Measurements from ENCODE around the gene POLR3B. TPM values are rescaled to one million over a fixed set of nuclear protein-coding genes. Genes with fewer than 3 reads are reported as not detected.
A peak's percentile ranks its signal among the peaks of the same experiment; 100 is the strongest.

POLR3B gene
- total and polyA plus RNA-seq, 9 of the 15 experiments (the other 6 are each of a cell fraction or from before 2014, with no cell fraction given), result 7.6 to 17.9 (median 14.4) TPM

GRCh38 chr12:106358396-106359241, 1.1 kb downstream of the POLR3B start (continued):
- TF ChIP-seq U2AF1 (optimal IDR thresholded peaks at IDR 0.05; ENCODE audit: low read depth, low read length) (no peak), ZFP36 (IDR thresholded peaks at IDR 0.05; ENCODE audit: low read depth, low read length, partially characterized antibody) (no peak), ZNF75A (CRISPR knock-in tag; IDR thresholded peaks at IDR 0.05) (no peak), ZNF140 (CRISPR knock-in tag; IDR thresholded peaks at IDR 0.05) (no peak), LARP7 (IDR thresholded peaks at IDR 0.05) (no peak), PHTF2 (CRISPR knock-in tag; IDR thresholded peaks at IDR 0.05) (no peak), EP300 (IDR thresholded peaks at IDR 0.05; ENCODE audit: low read length) (peak; percentile 88), ZNF668 (CRISPR knock-in tag; IDR thresholded peaks at IDR 0.05) (no peak), ZBED1 (IDR thresholded peaks at IDR 0.05) (peak; percentile 67; the same call in 1 of the 2 replicates), TEAD1 (CRISPR knock-in tag; IDR thresholded peaks at IDR 0.05) (peak in 1 of 2 experiments; percentile 81; a peak in 2 of 4 replicates), SMARCC2 (IDR thresholded peaks at IDR 0.05; ENCODE audit: low read depth) (peak; percentile 93), HDGF (IDR thresholded peaks at IDR 0.05) (no peak)
- TF ChIP-seq, protein P1, sequence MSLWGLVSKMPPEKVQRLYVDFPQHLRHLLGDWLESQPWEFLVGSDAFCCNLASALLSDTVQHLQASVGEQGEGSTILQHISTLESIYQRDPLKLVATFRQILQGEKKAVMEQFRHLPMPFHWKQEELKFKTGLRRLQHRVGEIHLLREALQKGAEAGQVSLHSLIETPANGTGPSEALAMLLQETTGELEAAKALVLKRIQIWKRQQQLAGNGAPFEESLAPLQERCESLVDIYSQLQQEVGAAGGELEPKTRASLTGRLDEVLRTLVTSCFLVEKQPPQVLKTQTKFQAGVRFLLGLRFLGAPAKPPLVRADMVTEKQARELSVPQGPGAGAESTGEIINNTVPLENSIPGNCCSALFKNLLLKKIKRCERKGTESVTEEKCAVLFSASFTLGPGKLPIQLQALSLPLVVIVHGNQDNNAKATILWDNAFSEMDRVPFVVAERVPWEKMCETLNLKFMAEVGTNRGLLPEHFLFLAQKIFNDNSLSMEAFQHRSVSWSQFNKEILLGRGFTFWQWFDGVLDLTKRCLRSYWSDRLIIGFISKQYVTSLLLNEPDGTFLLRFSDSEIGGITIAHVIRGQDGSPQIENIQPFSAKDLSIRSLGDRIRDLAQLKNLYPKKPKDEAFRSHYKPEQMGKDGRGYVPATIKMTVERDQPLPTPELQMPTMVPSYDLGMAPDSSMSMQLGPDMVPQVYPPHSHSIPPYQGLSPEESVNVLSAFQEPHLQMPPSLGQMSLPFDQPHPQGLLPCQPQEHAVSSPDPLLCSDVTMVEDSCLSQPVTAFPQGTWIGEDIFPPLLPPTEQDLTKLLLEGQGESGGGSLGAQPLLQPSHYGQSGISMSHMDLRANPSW (CRISPR knock-in tag; IDR thresholded peaks at IDR 0.05), result no peak
- TF ChIP-seq, protein P2, sequence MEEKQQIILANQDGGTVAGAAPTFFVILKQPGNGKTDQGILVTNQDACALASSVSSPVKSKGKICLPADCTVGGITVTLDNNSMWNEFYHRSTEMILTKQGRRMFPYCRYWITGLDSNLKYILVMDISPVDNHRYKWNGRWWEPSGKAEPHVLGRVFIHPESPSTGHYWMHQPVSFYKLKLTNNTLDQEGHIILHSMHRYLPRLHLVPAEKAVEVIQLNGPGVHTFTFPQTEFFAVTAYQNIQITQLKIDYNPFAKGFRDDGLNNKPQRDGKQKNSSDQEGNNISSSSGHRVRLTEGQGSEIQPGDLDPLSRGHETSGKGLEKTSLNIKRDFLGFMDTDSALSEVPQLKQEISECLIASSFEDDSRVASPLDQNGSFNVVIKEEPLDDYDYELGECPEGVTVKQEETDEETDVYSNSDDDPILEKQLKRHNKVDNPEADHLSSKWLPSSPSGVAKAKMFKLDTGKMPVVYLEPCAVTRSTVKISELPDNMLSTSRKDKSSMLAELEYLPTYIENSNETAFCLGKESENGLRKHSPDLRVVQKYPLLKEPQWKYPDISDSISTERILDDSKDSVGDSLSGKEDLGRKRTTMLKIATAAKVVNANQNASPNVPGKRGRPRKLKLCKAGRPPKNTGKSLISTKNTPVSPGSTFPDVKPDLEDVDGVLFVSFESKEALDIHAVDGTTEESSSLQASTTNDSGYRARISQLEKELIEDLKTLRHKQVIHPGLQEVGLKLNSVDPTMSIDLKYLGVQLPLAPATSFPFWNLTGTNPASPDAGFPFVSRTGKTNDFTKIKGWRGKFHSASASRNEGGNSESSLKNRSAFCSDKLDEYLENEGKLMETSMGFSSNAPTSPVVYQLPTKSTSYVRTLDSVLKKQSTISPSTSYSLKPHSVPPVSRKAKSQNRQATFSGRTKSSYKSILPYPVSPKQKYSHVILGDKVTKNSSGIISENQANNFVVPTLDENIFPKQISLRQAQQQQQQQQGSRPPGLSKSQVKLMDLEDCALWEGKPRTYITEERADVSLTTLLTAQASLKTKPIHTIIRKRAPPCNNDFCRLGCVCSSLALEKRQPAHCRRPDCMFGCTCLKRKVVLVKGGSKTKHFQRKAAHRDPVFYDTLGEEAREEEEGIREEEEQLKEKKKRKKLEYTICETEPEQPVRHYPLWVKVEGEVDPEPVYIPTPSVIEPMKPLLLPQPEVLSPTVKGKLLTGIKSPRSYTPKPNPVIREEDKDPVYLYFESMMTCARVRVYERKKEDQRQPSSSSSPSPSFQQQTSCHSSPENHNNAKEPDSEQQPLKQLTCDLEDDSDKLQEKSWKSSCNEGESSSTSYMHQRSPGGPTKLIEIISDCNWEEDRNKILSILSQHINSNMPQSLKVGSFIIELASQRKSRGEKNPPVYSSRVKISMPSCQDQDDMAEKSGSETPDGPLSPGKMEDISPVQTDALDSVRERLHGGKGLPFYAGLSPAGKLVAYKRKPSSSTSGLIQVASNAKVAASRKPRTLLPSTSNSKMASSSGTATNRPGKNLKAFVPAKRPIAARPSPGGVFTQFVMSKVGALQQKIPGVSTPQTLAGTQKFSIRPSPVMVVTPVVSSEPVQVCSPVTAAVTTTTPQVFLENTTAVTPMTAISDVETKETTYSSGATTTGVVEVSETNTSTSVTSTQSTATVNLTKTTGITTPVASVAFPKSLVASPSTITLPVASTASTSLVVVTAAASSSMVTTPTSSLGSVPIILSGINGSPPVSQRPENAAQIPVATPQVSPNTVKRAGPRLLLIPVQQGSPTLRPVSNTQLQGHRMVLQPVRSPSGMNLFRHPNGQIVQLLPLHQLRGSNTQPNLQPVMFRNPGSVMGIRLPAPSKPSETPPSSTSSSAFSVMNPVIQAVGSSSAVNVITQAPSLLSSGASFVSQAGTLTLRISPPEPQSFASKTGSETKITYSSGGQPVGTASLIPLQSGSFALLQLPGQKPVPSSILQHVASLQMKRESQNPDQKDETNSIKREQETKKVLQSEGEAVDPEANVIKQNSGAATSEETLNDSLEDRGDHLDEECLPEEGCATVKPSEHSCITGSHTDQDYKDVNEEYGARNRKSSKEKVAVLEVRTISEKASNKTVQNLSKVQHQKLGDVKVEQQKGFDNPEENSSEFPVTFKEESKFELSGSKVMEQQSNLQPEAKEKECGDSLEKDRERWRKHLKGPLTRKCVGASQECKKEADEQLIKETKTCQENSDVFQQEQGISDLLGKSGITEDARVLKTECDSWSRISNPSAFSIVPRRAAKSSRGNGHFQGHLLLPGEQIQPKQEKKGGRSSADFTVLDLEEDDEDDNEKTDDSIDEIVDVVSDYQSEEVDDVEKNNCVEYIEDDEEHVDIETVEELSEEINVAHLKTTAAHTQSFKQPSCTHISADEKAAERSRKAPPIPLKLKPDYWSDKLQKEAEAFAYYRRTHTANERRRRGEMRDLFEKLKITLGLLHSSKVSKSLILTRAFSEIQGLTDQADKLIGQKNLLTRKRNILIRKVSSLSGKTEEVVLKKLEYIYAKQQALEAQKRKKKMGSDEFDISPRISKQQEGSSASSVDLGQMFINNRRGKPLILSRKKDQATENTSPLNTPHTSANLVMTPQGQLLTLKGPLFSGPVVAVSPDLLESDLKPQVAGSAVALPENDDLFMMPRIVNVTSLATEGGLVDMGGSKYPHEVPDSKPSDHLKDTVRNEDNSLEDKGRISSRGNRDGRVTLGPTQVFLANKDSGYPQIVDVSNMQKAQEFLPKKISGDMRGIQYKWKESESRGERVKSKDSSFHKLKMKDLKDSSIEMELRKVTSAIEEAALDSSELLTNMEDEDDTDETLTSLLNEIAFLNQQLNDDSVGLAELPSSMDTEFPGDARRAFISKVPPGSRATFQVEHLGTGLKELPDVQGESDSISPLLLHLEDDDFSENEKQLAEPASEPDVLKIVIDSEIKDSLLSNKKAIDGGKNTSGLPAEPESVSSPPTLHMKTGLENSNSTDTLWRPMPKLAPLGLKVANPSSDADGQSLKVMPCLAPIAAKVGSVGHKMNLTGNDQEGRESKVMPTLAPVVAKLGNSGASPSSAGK (IDR thresholded peaks at IDR 0.05), result no peak; the same call in 1 of the 2 replicates

All from K562 (cell line).